Right ventricle myocardium inferior (tissue), 1 donor: ENCODE measurements around the gene OR8J1. TPM values are rescaled to one million over a fixed set of nuclear protein-coding genes. Genes with fewer than 3 reads are reported as not detected.
"Not testable (repeated sequence)": the region's sequence is repeated elsewhere in the genome, so short reads cannot be mapped to it uniquely, and the experiment has no call there.

Experiments
- ATAC-seq: fragments of 200-7000 bp; cut with Tn5 transposase; one replicate; pipeline ENCODE4 v1.9.1; 2020; ENCODE audit warnings: mild to moderate bottlenecking, moderate library complexity
- DNase-seq: peaks from one replicate; pipeline ENCODE4 v3.0.0; 2021; ENCODE audit errors: missing footprints
- intact Hi-C: fragments of 100-400 bp; cut with DNase I; formaldehyde crosslinking; loops from one replicate; pipeline ENCODE4 v1.11.0; 2022
- long read RNA-seq: library from polyadenylated mRNA; unstranded; transcript quantifications from one replicate; pipeline ENCODE4 v2.0.0, GENCODE V29; 2021
- total RNA-seq: library from RNA; stranded (reverse); fragmentation: NEBNext Ultra II Directional; extraction: Animal tissue kit (Norgen Biotek cat#: 25700); gene quantifications from one replicate; pipeline ENCODE4 v1.2.1, GENCODE V29; 2021
- donor health status: DM: no; HTN: yes; CAD: no; lungs with severe emphysema.

The OR8J1 gene
- not detected for total RNA-seq
- long read RNA-seq, result 0 reads

- ATAC-seq, result no peak
- no peak for DNase-seq
- intact Hi-C loops, result no loop called here
Measured at GRCh38 chr11:56353991-56354390, at the start of gene OR8J1. Gene OR8J1 (plus strand): TSS chr11:56354291. CDS start chr11:56360247, 5,956 bp downstream.

DNA sequence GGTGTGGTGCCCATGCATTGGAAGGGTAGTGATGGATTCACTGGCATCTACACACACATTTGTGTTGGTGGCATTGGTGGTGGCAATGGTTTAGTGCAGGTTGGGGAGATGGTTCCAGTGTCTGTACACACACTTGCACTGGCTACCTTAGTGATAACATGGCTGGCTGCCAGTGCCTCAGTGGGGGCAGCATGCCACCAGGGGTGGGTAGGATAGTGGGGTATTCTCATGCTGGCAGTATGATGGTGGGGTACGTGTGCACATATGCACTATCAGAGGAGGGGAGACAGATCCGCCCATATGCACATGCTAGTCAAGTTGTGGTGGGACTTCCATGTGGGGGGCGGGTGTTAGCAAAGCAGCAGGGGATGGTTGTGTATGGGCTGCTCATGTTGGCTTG lies 46.3 kb upstream of the OR8J1 start:
- intact Hi-C loops, result no loop called here
- DNase-seq, result no peak
- no peak for ATAC-seq

GRCh38 chr11:56314844-56315243 lies 39.2 kb upstream of the OR8J1 start, which contains the start of gene OR8K3:
Gene OR8K3 (plus strand): TSS chr11:56315144. CDS start chr11:56318307, 3,163 bp downstream.
- DNase-seq (no peak), ATAC-seq (no peak)
- intact Hi-C loops, result no loop called here

DNA sequence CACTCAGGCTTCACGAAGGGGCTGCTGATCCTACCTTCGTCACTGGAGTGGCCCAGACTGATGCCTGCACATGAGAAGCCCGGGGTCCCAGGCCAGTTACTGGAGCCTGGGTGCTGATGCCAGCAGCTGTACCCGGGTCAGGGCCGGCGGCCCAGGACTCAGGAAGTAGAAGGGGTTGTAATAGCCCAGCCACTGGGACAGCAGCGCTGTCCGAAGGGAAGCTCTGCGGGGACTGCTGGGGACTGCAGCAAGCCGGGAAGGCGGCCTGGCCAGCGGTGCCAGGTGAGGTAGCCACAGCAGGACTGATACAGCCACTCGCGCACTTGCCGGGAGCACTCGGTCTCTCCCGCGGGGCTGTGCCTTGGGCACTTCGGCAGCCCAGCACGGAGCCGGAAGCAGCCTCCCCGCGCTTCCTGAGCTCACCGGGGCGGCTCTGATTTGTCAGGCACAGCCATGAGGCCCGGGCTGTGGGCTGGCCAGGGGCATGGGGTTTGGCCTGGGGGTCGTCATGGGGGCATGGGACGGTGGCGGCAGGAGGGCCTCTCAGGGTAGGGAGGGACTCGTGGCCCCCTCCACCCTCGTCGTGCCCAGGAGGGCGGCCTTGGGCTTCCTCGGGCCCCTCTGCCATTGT lies 22.1 kb upstream of the OR8J1 start:
- DNase-seq, result peak; percentile 62
- ATAC-seq, result no peak
- intact Hi-C loops, result no loop called here

DNA sequence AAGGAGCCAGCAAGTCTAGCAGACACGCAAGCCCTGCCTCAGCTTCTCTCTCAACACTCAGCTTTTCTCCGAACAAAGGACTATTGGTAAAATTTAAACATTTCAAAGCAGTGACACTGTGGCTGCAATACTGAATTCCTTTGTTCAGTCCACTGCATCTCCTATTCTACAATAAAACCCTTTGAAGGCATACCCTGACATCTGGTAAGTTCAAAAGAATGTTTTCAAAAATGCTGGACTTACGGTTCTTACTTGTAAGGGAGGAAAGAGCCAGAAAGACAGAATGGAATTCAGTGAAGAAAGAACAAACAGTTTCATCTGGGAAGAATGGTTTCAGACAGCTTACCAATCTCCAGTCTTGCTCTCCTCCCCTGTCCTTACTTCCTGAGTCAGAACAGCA lies 20.9 kb upstream of the OR8J1 start:
- intact Hi-C loops, result no loop called here
- DNase-seq (no peak), ATAC-seq (no peak)

GRCh38 chr11:56340289-56340688 lies 13.8 kb upstream of the OR8J1 start:
- no peak for DNase-seq
- intact Hi-C loops, result no loop called here
- no peak for ATAC-seq

GRCh38 chr11:56345739-56346138 lies 8.4 kb upstream of the OR8J1 start, which contains the start of gene OR8K1:
Gene OR8K1 (plus strand): TSS chr11:56346039. CDS start chr11:56346039, 0 bp downstream.
- DNase-seq, result no peak
- no peak for ATAC-seq
- intact Hi-C loops, result no loop called here

- intact Hi-C loops, result no loop called here
- ATAC-seq (no peak), DNase-seq (no peak)
Measured at GRCh38 chr11:56375324-56375723, 21.2 kb downstream of the OR8J1 start, which contains the start of gene OR8U1. Gene OR8U1 (plus strand): TSS chr11:56375624. CDS start chr11:56375624, 0 bp downstream.

- DNase-seq, result no peak
- ATAC-seq, result no peak
- intact Hi-C loops, result no loop called here
Measured at GRCh38 chr11:56380120-56380519, 26.0 kb downstream of the OR8J1 start.

DNA sequence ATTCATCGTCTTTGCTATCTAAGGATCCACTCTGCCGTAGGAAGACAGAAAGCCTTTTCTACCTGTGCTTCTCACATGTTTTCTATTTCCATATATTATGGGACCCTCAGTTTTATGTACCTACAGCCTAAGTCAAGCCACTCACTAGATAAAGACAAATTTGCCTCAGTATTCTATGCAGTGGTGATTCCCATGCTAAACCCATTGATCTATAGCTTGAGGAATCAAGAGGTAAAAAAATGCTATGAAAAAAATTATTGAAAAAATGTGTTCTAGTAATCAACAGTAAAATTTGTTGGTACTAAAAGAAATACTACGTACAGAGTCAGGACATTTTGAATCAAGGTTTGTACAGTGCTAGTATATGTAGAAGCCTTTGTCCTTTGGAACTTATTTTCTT lies 40.3 kb downstream of the OR8J1 start:
- intact Hi-C loops, result no loop called here
- no peak for DNase-seq

DNA sequence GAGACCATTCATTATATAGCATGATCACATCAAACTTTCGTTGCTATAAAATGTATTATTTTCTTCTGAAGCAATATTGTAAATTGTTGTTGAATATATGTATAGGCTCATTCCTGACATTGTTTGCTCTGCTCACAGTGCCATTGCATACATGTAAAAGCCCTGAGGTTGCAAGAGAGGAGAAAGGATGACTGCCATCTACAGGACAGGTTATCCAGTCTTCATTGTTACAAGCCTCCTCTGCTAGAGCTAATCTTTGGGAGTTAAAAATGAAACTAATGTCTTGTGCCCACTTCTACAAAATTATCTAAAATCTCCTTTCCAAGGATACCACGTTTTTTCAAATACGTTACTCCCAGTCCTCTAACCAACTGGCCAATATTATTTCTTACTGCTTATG lies 42.0 kb downstream of the OR8J1 start:
- DNase-seq, result no peak
- intact Hi-C loops, result no loop called here
- no peak for ATAC-seq

More for the DNA sequence above, 40.3 kb downstream of the OR8J1 start:
- no peak for ATAC-seq

- DNase-seq, result peak; percentile 42
- ATAC-seq, intact Hi-C loops: not testable (repeated sequence)
Measured at GRCh38 chr11:56401858-56402461, 47.9 kb downstream of the OR8J1 start.

DNA sequence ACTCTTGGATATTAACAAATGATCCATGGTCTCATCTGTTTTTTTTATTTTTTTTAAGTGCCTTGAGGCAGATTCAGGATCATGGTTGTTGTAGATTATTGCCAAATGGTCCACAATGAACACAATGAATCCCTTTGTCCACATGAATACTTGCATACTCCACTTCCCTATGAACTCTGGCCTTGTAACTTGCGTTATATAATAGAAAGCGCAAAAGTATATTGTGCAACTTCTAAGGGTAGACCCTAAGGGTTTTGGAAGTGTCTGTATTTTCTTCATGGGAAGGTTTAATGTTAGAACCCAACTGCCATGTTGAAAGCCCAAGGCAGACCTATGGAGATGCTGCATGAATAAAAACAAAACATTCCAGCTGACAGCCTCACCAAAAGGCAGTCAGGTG lies 50.3 kb downstream of the OR8J1 start:
- intact Hi-C loops, result no loop called here
- no peak for ATAC-seq
- no peak for DNase-seq

DNA sequence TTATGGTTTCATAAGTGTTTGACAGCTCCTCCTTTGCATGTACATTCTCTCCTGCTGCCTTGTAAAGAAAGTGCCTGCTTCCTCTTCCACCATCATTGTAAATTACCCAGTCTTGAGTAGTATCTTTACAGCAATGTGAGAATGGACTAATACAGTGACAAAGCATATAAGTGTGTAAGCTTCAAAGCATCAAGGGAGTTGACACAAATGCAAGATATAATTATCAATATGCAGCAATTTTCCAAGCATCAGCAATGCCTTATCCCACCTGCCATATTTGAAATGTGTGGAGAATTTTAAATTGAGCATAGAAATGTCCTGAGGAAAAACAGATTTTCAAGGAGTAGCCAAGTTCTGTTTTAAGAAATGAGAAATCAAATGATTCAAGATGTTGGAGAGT lies 56.7 kb downstream of the OR8J1 start:
- DNase-seq, result no peak
- intact Hi-C loops, result no loop called here
- ATAC-seq, result no peak

Other genes with a start within 250 kb of the OR8J1 start
- not detected for gene OR8H3, start 231.9 kb upstream of the OR8J1 start, total RNA-seq
- gene OR8J3, start 214.1 kb upstream of the OR8J1 start, total RNA-seq, result not detected
- gene OR8K5, start 194.0 kb upstream of the OR8J1 start, total RNA-seq, result not detected
- gene OR5J2, start 177.7 kb upstream of the OR8J1 start, total RNA-seq, result not detected
- not detected for gene OR5T2, start 120.0 kb upstream of the OR8J1 start, total RNA-seq
- not detected for gene OR5T3, start 102.0 kb upstream of the OR8J1 start, total RNA-seq
- not detected for gene OR5T1, start 80.1 kb upstream of the OR8J1 start, total RNA-seq
- gene OR8H1, start 62.0 kb upstream of the OR8J1 start, total RNA-seq, result not detected
- not detected for gene OR8K3, start 39.1 kb upstream of the OR8J1 start, total RNA-seq
- gene OR8K1, start 8.3 kb upstream of the OR8J1 start, total RNA-seq, result not detected
- gene OR8U1, start 21.3 kb downstream of the OR8J1 start, total RNA-seq, result not detected
- not detected for gene OR5AL1, start 58.4 kb downstream of the OR8J1 start, total RNA-seq
- gene OR5M3, start 119.1 kb downstream of the OR8J1 start, total RNA-seq, result not detected
- not detected for gene OR5M8, start 137.1 kb downstream of the OR8J1 start, total RNA-seq
- not detected for gene OR5M11, start 189.0 kb downstream of the OR8J1 start, total RNA-seq
- gene OR5M10, start 223.4 kb downstream of the OR8J1 start, total RNA-seq, result not detected